Stimulated activated CD8-positive, alpha-beta memory T cell treated with anti-CD3 and anti-CD28 coated beads, Interleukin-4, amount 100 ng/mL, for 1 hour (primary cell): ENCODE results near the gene DGCR8.

ENCODE experiments used
- DNase-seq, 2 donors: peaks; one replicate each; pipeline ENCODE4 v3.0.0-alpha.2; 2020; ENCODE audit warnings: low read depth in 2 of 2, low spot score in 1 of 2

DGCR8 gene

DNA sequence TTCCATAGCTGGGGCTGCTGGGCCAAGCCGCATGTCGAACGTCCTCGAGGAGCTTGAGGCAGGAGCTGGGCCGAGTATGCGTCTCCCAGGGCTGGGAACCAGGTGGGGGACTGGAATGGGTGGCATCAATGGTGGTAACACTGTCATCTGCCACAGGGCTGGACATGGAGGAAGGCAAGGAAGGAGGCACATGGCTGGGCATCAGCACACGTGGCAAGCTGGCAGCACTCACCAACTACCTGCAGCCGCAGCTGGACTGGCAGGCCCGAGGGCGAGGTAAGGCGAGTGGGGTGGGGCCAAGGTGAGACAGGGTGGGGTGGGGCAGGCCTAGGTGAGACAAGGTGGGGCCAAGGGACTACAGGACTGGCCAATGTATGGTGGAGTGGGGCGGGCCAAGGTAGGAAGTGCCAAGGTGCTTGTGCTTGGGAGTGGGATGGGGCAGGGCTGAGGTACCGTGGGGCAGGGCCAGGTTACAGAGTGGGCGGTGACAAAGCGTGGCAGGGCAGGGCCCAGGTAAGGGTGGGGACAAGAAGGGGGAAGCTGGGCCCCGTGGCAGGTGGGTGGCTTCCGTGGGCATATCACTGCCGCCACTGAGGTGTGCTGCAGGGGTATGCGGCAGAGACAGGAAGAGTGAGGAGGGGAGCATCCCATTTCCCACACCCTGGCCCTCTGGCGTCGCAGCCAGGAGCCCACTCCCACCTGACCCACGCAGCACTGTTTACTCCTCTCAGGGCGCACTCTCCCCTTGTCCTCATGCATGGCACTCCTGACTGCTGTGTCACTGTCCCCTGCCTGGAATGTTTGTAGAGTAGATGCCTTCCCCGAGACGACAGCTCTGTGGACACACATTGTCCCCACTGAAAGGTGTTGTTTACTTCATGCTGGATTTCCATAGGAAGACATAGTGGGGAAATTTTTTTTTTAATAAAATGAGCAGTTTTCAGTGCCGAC lies 27.5 kb upstream of the DGCR8 start:
- DNase-seq, result no peak

DNA sequence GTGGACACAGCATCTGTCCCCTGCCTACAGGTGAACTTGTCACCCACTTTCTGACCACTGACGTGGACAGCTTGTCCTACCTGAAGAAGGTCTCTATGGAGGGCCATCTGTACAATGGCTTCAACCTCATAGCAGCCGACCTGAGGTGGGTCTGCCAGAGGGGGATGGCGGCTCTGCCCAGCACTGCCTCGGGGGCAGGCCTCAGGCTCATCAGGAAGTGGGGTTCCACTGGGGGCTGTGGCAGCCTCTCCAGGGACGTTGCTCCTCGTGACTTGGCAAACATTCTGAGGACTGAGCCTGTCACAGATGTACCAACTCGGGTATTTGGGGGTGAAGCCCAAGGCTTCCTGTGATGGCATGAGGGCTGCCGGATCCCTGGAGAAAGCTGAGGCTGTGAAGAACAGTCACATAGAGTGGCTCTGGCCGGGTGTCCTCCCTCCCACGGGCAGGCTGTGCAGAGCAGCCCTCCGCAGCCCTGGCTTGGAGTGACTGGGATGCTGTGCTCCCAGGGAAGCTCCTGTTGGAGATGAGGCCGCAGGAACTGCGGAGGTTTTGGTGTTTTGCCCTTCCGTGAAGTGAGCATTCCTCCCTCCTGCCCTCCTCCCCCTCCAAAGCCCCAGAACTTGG lies 26.5 kb upstream of the DGCR8 start:
- no peak for DNase-seq

DNA sequence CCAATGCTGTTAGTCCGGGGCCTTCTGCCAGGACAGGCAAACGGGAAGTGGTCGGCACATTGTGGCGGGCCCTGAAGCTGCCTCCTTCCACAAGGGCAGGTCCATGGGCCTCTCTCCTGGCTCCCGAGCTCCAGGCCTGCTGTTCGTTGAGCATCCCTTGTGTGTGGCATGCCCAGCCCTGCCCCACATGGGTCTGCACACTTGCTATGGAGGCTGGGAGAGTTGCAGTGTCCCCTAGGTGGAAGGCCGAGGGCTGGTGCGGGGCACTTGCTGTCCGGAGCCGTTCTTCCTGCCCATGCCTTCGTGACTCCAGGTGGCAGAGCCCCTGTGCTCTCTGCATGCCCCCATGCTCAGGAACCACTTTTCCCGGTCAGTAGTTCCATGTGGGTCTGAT lies 26.0 kb upstream of the DGCR8 start:
- no peak for DNase-seq

DNA sequence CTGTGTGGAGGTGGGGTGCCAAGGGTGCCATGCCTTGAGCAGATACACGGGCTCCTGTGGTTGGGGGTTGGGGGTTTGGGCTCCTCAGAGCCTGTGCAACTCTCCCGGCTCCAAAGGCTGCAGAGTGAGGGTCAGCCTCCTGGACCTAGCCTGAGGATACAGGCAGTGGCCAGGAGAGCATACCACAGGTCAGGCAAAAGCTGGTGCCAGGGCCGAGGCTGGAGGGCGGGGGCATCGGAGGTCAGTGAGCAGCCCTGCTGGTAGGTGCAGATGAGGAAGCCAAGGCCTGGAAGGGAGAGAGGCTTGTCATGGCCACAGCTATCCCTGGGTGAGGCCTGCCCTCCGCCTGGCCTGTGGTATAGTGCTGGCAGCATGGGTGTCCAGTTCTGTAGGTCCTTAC lies 25.6 kb upstream of the DGCR8 start:
- DNase-seq, result no peak

DNA sequence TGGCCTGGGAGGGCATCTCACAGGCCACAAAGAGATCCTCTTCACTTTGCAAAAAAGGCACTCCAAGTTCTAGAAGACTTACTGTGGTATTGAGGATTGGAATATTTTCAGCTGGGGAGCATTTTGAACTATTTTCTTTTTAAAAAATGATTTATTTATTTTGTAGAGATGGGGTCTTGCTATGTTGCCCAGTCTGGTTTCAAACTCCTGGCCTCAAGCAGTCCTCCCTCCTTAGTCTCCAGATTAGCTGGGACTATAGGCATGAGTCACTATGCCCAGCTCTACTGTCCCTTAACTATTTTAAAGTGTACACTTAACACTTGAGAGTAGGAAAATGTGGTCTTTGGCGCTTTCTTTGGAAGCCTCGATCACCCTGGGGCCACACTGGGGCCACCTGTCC lies 24.9 kb upstream of the DGCR8 start:
- no peak for DNase-seq

DNA sequence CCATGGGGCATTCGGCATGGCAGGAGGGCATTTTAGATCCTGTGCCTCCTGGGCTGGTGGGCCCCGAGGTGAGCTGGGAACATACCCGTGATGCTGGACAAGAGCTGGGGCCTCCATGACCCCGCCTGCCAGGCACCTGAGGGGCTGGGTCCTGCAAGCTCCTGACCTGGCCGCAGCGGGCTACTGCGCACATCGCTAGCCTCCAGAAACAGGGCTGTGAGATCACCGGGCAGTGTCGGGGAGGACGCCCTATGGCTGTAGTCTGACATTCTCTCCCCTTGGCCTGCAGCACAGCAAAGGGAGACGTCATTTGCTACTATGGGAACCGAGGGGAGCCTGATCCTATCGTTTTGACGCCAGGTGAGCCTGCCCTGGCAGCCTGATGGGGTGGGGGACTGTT lies 24.4 kb upstream of the DGCR8 start:
- DNase-seq, result no peak

DNA sequence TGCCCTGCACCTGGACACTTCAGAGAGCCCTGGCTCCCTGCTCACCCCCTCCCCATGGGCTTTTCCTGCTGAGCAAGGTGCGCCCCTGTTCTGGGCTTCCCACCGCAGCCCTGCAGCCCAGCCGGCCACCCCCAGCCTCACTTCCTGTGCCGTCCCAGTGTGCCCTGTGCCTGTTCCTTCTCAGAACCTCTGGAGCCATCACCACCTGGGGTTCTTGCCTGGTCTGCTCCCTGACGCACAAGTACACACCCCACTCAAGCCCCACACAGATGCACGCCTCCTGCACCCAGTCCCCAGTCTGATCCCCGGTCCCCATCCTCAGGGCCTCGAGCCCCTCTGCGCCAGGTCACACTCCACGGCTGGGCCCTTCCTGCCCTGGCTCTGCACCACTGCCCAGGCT lies 23.9 kb upstream of the DGCR8 start:
- DNase-seq, result no peak

DNA sequence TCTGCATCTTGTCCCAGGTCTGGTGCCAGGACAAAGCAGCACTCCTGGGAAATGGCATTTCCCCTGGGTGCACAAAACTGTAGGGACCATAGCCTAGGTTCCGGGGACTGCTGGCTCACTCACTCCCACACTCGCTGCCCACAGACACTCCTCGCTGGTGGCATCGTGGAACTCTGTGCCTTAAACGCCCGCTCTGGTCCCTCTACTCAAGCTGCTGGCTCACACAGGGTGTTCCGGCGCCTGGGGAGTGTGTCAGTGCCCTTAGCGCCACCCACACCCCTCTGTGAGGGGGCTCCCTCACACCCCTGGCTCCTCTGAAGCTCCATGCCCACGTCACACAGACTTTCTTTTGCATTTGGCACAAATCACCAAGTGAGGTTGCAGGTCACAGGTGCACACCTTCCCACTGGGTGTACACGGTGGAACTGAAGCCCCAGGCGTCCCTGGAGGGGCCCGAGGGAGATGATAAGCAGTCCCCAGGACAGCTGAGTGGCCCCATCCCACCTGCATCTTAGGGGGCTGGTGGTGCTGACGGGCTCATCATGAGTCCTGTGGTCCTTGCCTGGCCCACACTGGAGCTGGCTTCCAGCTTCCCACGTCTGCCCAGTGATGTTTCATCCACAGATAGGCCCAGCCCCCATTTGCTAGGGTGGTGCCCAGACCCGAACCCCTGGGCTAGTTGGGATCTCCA lies 23.2 kb upstream of the DGCR8 start:
- no peak for DNase-seq

DNA sequence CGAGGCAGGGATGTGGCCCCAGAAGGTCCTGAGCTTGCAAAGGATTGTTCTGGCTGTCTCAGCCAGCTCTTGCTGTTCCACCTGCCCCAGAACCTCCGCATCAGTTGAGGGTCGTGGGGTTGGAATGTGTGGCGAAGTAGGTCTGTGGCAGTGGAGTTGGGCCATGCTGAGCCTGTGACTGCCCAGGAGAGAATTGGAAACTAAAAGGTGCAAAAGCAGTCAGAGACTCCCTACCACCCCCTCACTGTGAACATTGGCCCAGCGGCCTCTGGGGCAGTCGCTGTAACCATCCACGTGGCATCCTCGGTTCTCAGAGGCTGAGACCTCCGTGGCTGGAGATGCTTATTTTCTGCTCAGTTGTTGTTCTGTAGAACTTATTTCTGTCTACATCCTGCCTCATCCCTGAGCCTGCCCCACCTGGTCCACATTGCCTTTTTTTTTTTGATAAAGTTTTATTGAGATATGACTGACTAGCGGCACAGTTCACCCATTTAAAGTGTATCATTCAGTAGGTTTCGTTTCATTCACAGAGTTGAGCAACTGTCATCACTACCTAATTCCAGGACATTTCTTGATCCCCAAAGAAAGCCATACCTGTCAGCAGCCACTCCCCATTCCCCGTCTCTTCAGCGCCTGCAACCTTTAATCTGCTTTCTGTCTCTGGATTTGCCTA lies 22.3 kb upstream of the DGCR8 start:
- no peak for DNase-seq

DNA sequence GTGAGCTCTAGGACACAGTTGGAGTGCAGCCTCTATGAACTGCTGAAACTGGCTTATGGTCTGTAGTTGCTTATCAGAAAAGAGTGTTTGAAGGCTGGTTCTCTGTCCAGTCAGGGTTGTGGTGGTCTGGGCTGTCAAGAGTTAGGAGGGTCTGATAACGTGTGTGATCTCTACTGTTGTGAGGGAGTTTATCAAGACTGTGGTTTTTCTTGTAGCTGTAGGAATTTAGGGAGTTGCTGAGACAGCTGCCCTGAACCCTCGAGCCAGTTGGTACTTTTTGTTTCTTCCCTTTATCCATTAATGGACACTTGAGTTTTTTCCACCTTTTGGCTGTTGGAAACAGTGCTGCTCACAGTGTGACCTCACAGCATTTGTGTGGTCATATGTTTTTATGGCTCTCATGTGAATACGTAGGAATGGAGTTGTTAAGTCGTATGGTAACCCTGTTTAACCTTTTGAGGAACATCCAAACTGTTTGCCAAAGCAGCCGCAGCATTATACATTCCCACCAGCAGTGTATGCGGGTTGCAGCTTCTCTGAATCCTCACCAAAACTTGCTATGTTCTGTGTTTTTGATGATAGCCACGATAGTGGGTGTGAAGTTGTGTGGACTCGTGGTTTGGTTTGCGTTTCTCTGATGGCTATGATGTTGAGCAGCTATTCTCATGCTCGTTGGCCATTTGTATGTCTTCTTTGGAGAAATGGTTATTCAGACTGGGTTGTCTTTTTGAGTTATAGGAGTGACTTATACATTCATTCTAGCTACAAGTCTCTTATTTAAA lies 20.9 kb upstream of the DGCR8 start:
- DNase-seq, result no peak

DNA sequence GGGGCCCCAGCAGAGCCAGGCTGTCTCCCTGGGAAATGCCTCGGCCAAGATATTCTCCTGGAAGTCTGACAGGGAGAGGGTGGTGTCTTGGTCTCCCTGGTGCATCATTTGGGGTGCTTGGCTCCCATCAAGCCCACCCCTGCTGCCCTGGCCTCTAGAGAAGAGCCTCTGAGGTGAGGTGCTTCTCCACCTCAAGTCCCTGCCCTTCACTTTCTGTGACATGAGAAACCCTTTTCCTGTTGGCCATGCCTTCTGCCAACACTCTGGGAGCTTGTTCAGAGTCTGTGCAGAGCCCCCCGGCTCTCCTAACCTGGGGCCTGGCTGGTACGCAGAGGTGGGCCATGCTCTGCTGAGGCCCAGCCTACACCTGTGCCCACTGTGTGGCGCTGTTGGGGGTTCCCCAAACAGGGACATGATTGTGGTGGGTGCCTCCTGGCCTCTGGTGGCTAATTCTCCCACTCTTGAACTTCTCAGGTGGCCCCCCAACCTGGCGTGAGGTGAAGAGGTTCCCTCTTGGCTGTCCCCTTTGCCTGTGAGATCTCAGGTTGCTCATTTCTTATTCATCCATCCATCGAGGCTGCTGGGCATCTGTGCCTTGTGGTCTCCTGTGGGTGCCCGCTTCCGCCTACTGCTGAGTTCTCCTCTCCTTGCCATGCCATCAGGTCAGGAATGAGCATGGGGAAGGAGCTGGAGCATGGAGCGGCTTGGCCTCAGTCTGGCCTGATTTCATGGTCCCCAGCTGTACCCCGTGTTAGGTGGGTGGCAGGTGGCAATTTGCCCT lies 19.2 kb upstream of the DGCR8 start:
- no peak for DNase-seq

DNA sequence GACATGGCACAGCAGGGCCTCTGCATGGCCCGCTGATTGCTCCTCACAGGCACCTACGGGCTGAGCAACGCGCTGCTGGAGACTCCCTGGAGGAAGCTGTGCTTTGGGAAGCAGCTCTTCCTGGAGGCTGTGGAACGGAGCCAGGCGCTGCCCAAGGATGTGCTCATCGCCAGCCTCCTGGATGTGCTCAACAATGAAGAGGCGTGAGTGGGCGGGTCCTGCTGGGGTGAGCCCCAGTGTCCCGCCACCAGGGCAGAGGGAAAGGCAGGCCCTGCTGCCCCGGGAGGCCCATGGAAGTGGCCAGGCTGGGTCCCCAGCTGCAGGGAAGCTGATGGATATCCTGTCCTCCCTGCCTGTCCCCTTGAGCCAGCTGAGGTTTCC lies 18.6 kb upstream of the DGCR8 start:
- no peak for DNase-seq

DNA sequence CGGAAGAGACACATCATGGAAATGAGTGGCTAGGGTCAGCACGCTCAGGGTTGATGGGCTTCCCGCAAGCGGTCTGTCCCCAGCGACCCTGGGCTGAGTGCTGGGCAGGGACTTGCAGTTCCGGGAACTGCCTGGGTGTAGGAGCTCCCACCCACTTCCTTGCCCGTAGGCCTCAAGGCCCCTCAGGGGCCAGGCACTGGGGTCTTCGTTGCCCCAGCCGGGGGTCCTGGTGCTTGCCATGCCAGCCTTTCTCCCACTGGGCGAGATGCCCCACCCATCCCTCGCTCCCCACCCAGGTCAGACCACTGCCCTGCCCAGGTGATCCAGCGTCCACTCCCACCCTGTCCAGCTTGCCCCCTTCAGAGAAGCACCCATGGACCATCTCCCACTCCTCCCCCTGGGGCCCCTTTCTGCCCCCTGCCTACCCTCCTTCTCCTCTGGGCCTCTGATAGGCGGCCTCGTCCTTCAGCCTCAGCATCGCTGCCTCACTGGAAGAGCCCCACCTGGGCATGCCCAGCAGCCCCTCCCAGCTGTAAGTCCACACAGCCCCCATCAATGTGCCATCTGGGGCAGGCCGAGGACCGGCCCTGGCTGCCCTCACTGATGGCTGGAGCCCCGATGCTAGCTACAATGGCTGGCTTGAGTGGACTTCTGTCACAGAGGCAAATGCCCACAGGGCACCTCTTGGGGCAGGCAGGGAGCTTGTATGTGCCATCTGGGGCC lies 17.8 kb upstream of the DGCR8 start:
- DNase-seq, result no peak

DNA sequence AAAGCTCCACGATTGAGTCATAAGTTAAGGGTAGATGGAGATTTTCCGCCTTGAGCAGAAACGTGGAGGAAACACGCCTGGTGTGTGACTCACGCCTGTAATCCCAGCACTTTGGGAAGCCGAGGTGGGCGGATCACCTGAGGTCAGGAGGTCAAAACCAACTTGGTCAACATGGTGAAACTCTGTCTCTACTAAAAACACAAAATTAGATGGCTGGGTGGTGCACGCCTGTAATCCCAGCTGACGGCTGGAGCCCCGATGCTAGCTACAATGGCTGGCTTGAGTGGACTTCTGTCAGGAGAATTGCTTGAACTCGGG lies 17.3 kb upstream of the DGCR8 start:
- DNase-seq, result no peak

DNA sequence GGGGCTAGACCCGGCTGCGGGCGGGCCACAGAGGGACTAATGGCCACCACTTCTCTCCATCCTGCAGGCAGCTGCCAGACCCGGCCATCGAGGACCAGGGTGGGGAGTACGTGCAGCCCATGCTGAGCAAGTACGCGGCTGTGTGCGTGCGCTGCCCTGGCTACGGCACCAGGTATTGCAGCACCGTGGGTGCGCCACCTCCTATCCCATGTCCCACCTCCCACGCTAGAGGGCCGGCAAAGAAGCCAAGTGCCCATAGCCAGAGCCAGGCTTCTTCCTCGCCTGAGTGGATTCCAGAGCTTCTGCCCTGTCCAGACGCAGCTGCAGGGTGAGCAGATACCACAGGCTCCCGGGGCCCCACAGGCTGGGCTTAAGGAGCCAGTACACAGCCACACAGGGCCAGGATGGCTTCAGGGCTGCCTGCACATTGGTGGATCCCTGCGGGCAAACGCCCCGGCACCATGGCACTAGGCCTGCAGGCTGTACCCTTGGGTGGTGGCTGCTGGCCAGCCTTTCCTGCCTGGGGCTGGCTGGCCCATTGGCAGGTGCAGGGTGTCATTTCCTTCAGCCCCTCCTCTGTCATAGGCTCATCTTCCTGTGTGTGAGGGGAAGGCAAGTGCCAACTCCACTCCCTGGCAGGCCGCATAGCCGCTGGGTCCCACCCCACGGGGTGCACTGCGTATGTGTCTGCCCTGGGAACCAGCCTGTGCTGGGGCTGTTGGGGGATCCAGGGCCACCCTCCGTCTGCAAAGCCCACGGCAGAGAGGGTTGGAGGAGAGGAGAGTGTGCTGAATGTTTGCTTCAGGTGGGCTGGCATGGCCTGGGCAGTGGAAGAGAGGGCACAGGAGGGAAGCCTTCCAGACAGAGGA lies 16.5 kb upstream of the DGCR8 start:
- DNase-seq, result no peak

DNA sequence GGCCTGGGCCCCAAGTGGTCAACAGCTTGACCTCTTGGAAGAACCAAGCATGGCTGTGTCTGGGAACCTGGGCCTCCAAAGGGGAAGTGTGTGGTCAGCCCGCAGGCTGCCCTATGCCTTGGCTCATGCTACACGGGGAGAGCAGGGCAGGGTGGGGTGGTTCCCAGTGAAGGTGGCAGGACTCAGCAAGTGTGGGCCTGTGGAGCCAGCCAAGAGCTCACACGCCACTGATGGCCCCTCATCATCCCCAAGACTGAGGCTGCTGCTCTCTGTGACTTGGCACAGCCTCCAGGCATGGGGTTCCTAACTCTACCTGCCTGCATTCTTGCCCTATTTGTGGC lies 15.9 kb upstream of the DGCR8 start:
- DNase-seq, result no peak

DNA sequence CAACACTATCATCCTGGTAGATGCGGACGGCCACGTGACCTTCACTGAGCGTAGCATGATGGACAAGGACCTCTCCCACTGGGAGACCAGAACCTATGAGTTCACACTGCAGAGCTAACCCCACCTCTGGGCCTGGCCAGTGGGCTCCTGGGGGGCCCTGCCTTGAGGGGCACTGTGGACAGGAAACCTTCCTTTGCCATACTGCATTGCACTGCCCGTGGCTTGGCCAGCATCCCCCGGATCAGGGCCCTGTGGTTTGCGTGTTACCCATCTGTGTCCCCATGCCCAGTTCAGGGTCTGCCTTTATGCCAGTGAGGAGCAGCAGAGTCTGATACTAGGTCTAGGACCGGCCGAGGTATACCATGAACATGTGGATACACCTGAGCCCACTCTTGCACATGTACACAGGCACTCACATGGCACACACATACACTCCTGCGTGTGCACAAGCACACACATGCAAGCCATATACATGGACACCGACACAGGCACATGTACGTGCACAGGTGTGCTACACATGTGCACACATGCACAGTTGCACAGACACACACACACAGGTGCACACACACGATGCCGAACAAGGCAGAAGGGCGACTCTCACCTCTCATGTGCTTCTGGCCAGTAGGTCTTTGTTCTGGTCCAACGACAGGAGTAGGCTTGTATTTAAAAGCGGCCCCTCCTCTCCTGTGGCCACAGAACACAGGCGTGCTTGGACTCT lies 15.3 kb upstream of the DGCR8 start:
- no peak for DNase-seq
